Activated T-helper 2 cell treated with anti-CD3 and anti-CD28 coated beads, Interferon-gamma antibody, Interleukin-2, Interleukin-4, amounts not matched to agents 10 μg/mL and 5 μg/mL and 100 μg/mL, durations not matched to agents 14 hours and 24 hours and 36 hours (primary cell): Measurements from ENCODE around the gene POU2F1. TPM values are rescaled to one million over a fixed set of nuclear protein-coding genes. Genes with fewer than 3 reads are reported as not detected.

ENCODE experiments used
- DNase-seq: peaks from one replicate; pipeline ENCODE4 v3.0.0; 2021; ENCODE audit warnings: low spot score
- H3K27ac Mint-ChIP-seq: one replicate; pipeline ENCODE4 v1.8.0; 2021; ENCODE audit warnings: mixed read lengths
- H3K27me3 Mint-ChIP-seq: one replicate; pipeline ENCODE4 v1.8.0; 2021; ENCODE audit warnings: low read depth, mixed read lengths
- H3K36me3 Mint-ChIP-seq: one replicate; pipeline ENCODE4 v1.8.0; 2021; ENCODE audit warnings: low read depth, mixed read lengths
- H3K4me1 Mint-ChIP-seq: one replicate; pipeline ENCODE4 v1.8.0; 2021; ENCODE audit warnings: low read depth, mixed read lengths
- H3K4me3 Mint-ChIP-seq: one replicate; pipeline ENCODE4 v1.8.0; 2021; ENCODE audit warnings: low read depth, mild to moderate bottlenecking, moderate library complexity, mixed read lengths
- H3K9me3 Mint-ChIP-seq: one replicate; pipeline ENCODE4 v1.8.0; 2021; ENCODE audit warnings: mixed read lengths
- intact Hi-C: fragments of 100-400 bp; cut with micrococcal nuclease; formaldehyde crosslinking; loops from one replicate; pipeline ENCODE4 v1.15.1; 2023
- total RNA-seq: library from RNA; stranded (reverse); gene quantifications from 2 replicates; pipeline ENCODE4 v1.2.3, GENCODE V29; 2022

Gene POU2F1
- total RNA-seq, 1 donor from 2014 or later = 21.9 TPM

DNA sequence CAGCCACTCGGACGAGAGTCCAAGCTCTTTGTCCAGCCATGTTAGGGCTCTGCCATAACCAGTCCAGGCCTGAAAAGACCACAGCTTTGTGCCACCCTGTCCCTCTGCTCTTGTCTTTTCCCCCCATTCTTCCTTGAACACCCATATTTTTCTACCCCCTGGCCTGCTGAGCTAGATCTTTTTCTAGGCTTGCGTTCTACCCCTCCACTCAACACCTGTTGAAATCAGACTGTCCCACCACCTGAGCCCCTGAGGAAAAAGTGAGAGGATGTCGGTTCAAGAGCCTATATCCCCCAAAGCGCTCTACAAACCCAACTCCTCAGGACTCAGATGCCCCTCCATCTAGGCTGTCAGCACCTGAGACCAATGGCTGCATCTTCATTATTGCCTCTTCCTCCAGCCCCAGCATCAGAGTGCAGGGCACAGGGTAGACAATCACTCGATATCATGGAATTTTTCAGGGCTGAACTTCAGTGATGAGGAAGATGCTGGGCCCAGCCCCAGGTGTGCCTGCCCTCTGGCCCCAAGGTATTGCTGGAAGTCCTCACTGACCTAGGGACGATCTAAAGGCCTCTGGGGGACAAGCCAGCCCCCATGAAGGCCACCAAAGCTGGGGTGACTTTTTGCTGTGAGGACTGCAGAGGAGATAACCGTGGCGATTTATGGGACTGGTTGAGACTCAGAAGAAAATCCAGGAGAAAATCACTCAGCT, 222.3 kb downstream of the POU2F1 start:
- intact Hi-C loops = loop anchor here (1.0 to 5.0 kb wide), 3 partner anchors 41 to 376 kb away; no protein-coding TSS in a partner anchor
- no peak overlapping the region for H3K4me3 Mint-ChIP-seq
- no peaks in the 10 kb centered on the region for H3K9me3 Mint-ChIP-seq
- H3K4me1 Mint-ChIP-seq = peaks cover 67% of the 10 kb centered on the region
- H3K27me3 Mint-ChIP-seq = no peaks in the 10 kb centered on the region
- H3K27ac Mint-ChIP-seq = peak overlapping the region; percentile 30
- no peak for DNase-seq
- peaks cover 80% of the 10 kb centered on the region for H3K36me3 Mint-ChIP-seq

DNA sequence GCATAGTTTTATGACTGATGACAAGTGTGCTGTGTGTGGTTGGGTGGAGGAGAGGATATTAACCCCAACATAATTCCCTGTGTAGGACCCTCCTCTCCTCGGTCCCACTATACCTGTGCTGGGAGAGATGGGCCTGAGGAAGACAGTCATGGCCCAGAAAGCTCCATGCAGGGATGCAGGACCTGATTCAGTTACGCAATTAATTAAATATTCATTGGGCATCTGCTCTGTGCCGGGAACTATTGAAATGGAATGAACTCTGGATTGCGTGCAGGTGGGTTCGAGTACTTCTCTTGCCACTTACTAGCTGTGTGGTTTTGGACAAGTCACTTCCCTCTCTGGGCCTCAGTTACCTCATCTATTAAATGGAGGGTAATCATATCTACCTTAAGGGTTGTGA, 223.1 kb downstream of the POU2F1 start:
- Mint-ChIP-seq H3K27ac (peak overlapping the region; percentile 83), H3K4me1 (peaks cover 65% of the 10 kb centered on the region), H3K9me3 (no peaks in the 10 kb centered on the region), H3K27me3 (no peaks in the 10 kb centered on the region), H3K4me3 (no peak overlapping the region), H3K36me3 (peaks cover 77% of the 10 kb centered on the region)
- intact Hi-C loops = loop anchor here (5.0 kb wide), 2 partner anchors 41 to 376 kb away; no protein-coding TSS in a partner anchor
- no peak for DNase-seq

DNA sequence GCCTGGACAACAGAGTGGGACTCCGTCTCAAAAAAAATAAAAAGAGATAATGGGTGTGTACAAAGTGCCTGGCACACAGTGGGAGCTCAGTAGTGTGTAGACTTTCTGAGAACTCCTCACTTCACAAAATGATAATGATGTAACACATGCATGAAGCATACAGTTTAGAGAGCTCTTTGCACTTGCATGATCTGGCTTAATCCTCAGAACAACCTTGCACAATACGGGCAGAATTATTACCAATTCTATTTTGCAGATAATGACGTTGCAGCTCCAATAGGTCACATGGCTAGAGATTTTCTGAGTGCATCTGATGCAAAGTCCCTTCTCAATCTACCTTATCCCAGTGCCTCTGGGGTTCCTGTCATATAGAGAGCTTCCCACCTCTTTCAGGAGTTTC, 226.3 kb downstream of the POU2F1 start:
- Mint-ChIP-seq H3K36me3 (peaks cover 67% of the 10 kb centered on the region), H3K27ac (peak overlapping the region; percentile 94), H3K4me3 (peak overlapping the region; percentile 65), H3K4me1 (peaks cover 66% of the 10 kb centered on the region), H3K27me3 (no peaks in the 10 kb centered on the region), H3K9me3 (no peaks in the 10 kb centered on the region)
- intact Hi-C loops = loop anchor here (1.0 to 2.0 kb wide), 3 partner anchors 9 to 226 kb away; partner anchors contain the start of gene POU2F1
- no peak for DNase-seq

DNA sequence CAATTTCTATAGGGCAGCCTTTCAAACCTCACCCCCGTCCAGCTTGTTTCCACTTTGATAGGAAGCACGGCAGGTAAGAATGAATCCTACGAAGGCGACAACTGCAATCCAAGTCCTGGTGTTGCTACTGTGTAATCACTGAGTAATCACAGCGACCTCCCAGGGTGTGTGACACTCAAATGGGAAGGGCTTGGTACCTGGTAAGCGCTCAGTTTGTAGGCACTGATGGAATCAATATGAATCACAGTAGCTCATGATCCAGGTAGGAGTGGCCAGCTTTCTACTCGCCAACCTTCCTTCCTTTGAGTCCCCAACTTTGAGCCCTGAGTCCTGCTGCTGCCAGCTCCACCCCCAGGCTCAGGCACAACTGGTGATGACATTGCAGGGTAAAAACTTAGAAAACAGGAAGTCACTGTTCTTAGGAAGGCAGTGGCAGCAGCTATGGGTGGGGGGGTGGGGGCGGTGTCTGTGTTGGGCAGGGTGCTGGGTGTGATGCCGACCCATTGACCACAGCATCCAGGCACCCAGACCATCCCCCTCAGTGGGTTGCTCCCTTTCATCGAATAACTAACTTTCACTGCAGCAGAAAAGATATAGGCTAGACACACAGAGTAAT, 226.9 kb downstream of the POU2F1 start:
- peak overlapping the region; percentile 65 for H3K4me3 Mint-ChIP-seq

DNA sequence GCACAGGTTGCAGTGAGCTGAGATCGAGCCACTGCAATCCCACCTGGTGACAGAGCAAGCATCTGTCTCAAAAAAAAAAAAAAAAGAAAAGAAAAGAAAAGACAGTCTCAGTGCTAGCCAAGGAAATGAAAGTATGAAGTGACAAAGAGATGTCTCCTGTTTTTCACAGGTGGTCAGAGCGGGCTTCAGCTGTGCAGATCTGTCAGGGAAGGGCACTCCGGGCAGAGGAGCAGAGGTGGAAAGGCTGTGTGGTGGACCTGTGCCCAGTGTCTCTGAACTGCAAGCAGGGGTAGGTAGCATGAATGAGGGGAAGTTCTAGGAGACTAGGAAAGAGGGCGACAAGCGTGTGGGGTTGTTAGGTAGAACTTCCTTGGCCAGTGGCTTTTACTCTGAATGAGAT, 230.2 kb downstream of the POU2F1 start:
- Mint-ChIP-seq H3K27me3 (no peaks in the 10 kb centered on the region), H3K9me3 (no peaks in the 10 kb centered on the region), H3K4me1 (peaks cover 59% of the 10 kb centered on the region), H3K36me3 (peaks cover 53% of the 10 kb centered on the region), H3K27ac (peak overlapping the region; percentile 79), H3K4me3 (peak overlapping the region; percentile 66)
- intact Hi-C loops = no loop called here
- DNase-seq = no peak

More for the DNA sequence above, 226.9 kb downstream of the POU2F1 start:
- Mint-ChIP-seq H3K9me3 (no peaks in the 10 kb centered on the region), H3K27ac (peak overlapping the region; percentile 94), H3K4me1 (peaks cover 64% of the 10 kb centered on the region), H3K36me3 (peaks cover 67% of the 10 kb centered on the region), H3K27me3 (no peaks in the 10 kb centered on the region)
- peak; percentile 69 for DNase-seq
- intact Hi-C loops = loop anchor here (1.0 to 2.0 kb wide), 4 partner anchors 9 to 227 kb away; partner anchors contain the start of genes CD247 and POU2F1

DNA sequence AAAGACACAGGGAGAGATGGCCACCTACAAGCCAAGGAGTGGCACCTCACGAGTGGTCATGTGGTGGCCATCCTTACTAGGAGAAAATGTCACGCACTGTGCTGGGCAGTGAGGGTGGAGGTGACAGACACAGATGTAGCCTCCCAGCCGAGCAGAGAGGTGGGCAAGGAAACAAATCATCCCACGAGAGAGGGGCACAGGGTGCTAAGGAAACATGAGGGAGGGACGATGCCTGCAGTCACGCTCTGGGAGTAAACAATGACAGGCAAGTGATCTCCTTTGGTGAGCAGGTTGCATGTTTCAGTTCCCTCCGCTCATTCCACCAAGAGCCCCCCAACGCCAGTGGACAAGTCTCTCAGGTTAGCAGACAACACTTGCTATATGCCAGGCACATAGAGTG, 231.8 kb downstream of the POU2F1 start:
- Mint-ChIP-seq H3K27me3 (no peaks in the 10 kb centered on the region), H3K36me3 (peaks cover 48% of the 10 kb centered on the region), H3K4me3 (no peak overlapping the region), H3K9me3 (no peaks in the 10 kb centered on the region), H3K27ac (no peak overlapping the region), H3K4me1 (peaks cover 60% of the 10 kb centered on the region)
- intact Hi-C loops = no loop called here
- DNase-seq = no peak

DNA sequence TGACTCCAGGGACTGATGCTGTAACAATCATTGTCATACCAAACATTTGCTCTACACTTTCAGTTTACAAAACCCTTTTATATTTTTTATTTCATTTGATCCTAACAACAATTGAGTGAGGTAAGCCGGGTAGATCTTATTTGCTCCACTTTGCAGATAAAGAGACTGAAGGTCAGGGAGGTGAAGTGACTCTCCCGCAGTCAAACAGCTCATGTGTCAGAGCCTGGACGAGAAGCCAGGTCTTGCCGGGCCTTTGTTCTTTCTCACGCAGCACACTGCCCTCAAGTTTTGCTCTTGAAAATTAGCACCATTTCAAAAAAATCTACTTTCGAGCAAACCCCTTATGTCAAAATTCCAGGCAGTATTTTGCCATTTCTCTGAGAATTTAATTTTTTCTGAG, 232.4 kb downstream of the POU2F1 start:
- no peaks in the 10 kb centered on the region for H3K27me3 Mint-ChIP-seq
- H3K9me3 Mint-ChIP-seq = no peaks in the 10 kb centered on the region
- peaks cover 48% of the 10 kb centered on the region for H3K36me3 Mint-ChIP-seq
- H3K4me3 Mint-ChIP-seq = peak overlapping the region; percentile 45
- H3K4me1 Mint-ChIP-seq = peaks cover 57% of the 10 kb centered on the region
- peak overlapping the region; percentile 14 for H3K27ac Mint-ChIP-seq
- DNase-seq = no peak
- intact Hi-C loops = no loop called here

DNA sequence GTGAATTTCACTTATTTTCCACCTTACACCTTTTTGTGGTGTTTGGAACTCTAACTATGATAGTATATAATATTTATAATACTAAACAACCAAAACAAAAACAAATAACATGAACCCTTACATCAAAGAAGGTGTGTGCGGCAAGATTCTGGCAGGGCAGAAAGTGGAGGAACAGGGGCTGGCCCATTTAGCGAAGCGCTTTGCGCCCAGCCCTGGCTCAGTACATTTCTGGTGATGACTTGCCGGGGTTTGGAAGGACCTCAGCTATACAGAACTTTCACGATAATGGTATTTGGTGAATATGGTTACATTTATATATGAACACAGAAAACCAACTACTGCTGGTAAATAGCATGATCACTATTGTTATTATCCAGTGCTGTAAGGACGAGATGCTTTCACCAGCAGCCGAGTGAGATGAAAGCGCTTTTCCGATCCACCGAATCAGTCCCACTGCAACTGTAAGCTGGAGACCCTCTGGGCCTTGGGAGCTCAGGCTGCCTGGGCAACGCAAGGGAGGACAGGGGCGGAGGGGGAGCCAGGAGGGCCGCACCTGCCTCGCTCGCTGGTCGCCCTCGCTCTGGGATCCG, 233.7 kb downstream of the POU2F1 start:
- Mint-ChIP-seq H3K9me3 (no peaks in the 10 kb centered on the region), H3K36me3 (peaks cover 49% of the 10 kb centered on the region), H3K4me1 (peaks cover 49% of the 10 kb centered on the region), H3K27ac (peak overlapping the region; percentile 51), H3K4me3 (peak overlapping the region; percentile 77), H3K27me3 (no peaks in the 10 kb centered on the region)
- DNase-seq = no peak
- intact Hi-C loops = no loop called here

DNA sequence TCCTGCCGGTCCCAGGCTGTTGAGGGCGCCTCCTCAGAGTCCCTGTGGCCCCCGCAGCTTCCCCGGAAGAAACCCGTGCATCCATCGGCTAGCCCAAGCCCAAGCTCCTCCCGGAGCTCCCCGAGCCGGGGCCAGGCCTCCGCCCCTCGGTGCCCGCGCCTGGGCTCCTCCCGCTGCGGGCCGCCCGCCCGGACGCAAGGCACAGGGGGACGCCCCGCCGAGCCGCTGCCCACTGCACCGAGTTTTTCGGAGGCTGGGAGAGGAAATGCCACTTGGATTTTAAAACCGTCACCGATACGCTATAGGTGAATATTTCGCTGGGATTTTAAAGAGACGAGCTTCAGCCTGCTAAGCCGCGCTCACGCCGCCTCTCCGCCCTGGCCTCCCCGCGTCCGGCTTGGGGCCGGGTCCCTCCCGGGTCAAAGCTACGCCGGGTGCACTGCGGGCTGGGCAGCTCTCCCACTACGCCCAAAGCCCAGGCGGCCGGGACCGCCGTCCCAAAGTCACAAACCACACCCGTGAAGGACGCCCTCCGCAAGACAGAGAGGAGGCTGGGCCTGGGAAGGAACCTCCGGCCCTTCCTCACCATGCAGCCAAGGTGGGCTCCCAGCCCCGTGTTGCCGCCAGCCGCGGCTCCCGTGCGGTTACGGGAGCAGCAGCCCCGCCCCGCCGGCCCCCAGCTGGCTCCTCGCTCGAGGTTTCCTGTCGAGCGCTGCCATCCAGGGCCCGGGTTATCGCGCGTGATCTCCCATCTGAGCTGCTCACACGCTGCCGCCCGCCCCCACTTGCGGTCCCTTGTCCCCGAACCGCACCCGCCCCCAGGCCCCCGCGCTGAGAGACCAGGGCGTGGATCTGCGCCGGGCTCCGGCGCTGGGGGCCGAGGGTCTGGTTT, 234.5 kb downstream of the POU2F1 start:
- Mint-ChIP-seq H3K9me3 (no peaks in the 10 kb centered on the region), H3K27ac (peak overlapping the region; percentile 51), H3K36me3 (peaks cover 53% of the 10 kb centered on the region), H3K4me3 (peak overlapping the region; percentile 77), H3K4me1 (peaks cover 50% of the 10 kb centered on the region), H3K27me3 (no peaks in the 10 kb centered on the region)
- intact Hi-C loops = loop anchor here (1.0 to 5.0 kb wide), 2 partner anchors 63 to 172 kb away; partner anchors contain the start of gene CD247
- peak; percentile 77 for DNase-seq

DNA sequence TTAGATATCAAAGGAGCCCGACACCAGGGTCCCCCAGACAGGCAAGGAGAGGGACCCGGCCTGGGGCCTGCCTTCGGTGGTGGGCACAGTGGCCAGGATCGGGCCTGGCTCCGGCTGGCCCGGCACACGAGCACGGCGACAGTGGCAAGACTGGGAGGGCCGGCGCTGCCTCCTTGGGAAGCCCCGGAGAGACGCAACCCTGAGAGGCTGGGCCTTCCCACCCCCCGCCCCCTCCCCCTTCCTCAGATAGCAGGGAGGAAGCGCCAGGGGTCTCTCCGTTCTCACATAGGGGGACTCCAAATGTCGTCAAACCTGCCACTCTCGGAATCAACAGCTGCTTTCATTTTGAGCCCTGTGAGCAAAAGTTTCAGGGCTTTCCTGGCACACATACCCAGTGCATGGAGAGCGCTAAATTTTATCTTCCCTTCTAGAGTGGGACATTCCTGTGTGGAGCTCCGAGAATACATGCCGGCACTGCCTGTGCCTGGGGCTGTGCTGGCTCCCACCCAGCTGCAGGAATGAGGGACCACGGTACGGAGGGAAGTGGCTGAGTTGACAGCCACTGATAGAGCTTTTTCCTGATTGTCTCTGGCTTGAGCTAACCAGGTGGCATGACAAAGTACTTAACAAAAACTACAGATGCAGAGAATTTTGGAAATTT, 235.2 kb downstream of the POU2F1 start:
- peaks cover 56% of the 10 kb centered on the region for H3K36me3 Mint-ChIP-seq
- H3K4me3 Mint-ChIP-seq = peak overlapping the region; percentile 77
- intact Hi-C loops = loop anchor here (1.0 to 5.0 kb wide), 5 partner anchors 9 to 171 kb away; partner anchors contain the start of gene CD247
- peak overlapping the region; percentile 74 for H3K27ac Mint-ChIP-seq
- H3K4me1 Mint-ChIP-seq = peaks cover 48% of the 10 kb centered on the region
- no peak for DNase-seq
- H3K9me3 Mint-ChIP-seq = no peaks in the 10 kb centered on the region
- H3K27me3 Mint-ChIP-seq = no peaks in the 10 kb centered on the region

DNA sequence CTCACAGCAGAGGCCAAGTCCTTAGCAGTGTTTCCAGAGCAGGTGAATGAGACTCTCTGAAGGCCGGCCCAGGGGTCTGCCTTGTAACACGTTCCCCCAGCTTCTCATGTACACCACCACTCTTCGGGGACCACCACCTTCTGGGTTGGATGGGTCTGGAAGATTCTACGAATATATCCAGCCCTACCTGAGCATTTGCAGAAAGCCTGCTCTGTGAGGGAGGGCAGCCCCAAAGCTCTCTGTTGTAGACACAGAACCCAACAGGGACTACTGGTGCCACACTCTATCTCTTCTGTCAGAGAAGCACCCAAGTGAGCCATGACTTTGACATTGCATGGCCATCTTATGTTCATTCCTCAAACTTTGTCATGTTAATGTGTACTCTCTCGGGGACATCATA, 235.8 kb downstream of the POU2F1 start:
- DNase-seq = no peak
- Mint-ChIP-seq H3K36me3 (peaks cover 59% of the 10 kb centered on the region), H3K4me1 (peaks cover 46% of the 10 kb centered on the region), H3K4me3 (peak overlapping the region; percentile 77), H3K27me3 (no peaks in the 10 kb centered on the region), H3K27ac (peak overlapping the region; percentile 72), H3K9me3 (no peaks in the 10 kb centered on the region)
- intact Hi-C loops = loop anchor here (1.0 to 5.0 kb wide), 4 partner anchors 9 to 171 kb away; no protein-coding TSS in a partner anchor
